ENCODE results near the gene PPTC7. TPM values are rescaled to one million over a fixed set of nuclear protein-coding genes. Genes with fewer than 3 reads are reported as not detected.

Gene PPTC7
- polyA plus RNA-seq, 1 donor from 2014 or later, result 7.2 TPM

GRCh38 chr12:110613771-110614684 lies 30.9 kb upstream of the PPTC7 start, which contains the start of gene TCTN1:
TCTN1 (plus strand) TSS chr12:110614129; CDS start chr12:110614183, 54 bp downstream.
- TF ChIP-seq EZH2 (IDR thresholded peaks at IDR 0.05; ENCODE audit: borderline replicate concordance, insufficient read depth, low read length, poor library complexity, severe bottlenecking), result no peak
- TF ChIP-seq EP300 (conservative IDR thresholded peaks at IDR 0.05; ENCODE audit: poor library complexity, severe bottlenecking), result peak; percentile 64
- TF ChIP-seq, protein P1, sequence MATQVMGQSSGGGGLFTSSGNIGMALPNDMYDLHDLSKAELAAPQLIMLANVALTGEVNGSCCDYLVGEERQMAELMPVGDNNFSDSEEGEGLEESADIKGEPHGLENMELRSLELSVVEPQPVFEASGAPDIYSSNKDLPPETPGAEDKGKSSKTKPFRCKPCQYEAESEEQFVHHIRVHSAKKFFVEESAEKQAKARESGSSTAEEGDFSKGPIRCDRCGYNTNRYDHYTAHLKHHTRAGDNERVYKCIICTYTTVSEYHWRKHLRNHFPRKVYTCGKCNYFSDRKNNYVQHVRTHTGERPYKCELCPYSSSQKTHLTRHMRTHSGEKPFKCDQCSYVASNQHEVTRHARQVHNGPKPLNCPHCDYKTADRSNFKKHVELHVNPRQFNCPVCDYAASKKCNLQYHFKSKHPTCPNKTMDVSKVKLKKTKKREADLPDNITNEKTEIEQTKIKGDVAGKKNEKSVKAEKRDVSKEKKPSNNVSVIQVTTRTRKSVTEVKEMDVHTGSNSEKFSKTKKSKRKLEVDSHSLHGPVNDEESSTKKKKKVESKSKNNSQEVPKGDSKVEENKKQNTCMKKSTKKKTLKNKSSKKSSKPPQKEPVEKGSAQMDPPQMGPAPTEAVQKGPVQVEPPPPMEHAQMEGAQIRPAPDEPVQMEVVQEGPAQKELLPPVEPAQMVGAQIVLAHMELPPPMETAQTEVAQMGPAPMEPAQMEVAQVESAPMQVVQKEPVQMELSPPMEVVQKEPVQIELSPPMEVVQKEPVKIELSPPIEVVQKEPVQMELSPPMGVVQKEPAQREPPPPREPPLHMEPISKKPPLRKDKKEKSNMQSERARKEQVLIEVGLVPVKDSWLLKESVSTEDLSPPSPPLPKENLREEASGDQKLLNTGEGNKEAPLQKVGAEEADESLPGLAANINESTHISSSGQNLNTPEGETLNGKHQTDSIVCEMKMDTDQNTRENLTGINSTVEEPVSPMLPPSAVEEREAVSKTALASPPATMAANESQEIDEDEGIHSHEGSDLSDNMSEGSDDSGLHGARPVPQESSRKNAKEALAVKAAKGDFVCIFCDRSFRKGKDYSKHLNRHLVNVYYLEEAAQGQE (IDR thresholded peaks at IDR 0.05; ENCODE audit: borderline replicate concordance), result peak; percentile 62
- TF ChIP-seq MXI1 (conservative IDR thresholded peaks at IDR 0.05; ENCODE audit: poor library complexity, severe bottlenecking), result peak; percentile 91
- no peak for TF ChIP-seq TAF1 (IDR thresholded peaks at IDR 0.05; ENCODE audit: low read depth)
- peak; percentile 81 for TF ChIP-seq POLR2AphosphoS5 (IDR thresholded peaks at IDR 0.05)
- peak; percentile 59 for TF ChIP-seq SMC3 (conservative IDR thresholded peaks at IDR 0.05; ENCODE audit: poor library complexity)
- TF ChIP-seq RAD21 (conservative IDR thresholded peaks at IDR 0.05), result peak; percentile 48
- TF ChIP-seq, protein P2, sequence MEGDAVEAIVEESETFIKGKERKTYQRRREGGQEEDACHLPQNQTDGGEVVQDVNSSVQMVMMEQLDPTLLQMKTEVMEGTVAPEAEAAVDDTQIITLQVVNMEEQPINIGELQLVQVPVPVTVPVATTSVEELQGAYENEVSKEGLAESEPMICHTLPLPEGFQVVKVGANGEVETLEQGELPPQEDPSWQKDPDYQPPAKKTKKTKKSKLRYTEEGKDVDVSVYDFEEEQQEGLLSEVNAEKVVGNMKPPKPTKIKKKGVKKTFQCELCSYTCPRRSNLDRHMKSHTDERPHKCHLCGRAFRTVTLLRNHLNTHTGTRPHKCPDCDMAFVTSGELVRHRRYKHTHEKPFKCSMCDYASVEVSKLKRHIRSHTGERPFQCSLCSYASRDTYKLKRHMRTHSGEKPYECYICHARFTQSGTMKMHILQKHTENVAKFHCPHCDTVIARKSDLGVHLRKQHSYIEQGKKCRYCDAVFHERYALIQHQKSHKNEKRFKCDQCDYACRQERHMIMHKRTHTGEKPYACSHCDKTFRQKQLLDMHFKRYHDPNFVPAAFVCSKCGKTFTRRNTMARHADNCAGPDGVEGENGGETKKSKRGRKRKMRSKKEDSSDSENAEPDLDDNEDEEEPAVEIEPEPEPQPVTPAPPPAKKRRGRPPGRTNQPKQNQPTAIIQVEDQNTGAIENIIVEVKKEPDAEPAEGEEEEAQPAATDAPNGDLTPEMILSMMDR (IDR thresholded peaks at IDR 0.05; ENCODE audit: poor library complexity, severe bottlenecking), result peak; percentile 49
- H3K27me3 ChIP-seq (ENCODE audit: insufficient read depth, low read depth, low read length), result no peaks in the 10 kb centered on the region
- H3K79me2 ChIP-seq (replicated peaks; ENCODE audit: insufficient read depth, low read length), result peaks cover 7% of the 10 kb centered on the region
- H3F3A ChIP-seq (ENCODE audit: insufficient read depth, low read length, poor library complexity, severe bottlenecking), result no peaks in the 10 kb centered on the region
- H3K4me2 ChIP-seq (ENCODE audit: low read length), result peak within 1 kb of the TSS; percentile 71
- H4K20me1 ChIP-seq (ENCODE audit: insufficient read depth), result no peaks in the 10 kb centered on the region
- no peaks in the 10 kb centered on the region for H3K36me3 ChIP-seq (ENCODE audit: insufficient read depth, low read length)
- peak within 1 kb of the TSS; percentile 78 for H3K27ac ChIP-seq (ENCODE audit: low read length)
- peak within 1 kb of the TSS; percentile 80 for H3K4me3 ChIP-seq (ENCODE audit: low read length)
- no peaks in the 10 kb centered on the region for H3K9me2 ChIP-seq (ENCODE audit: insufficient read depth, low read length)
- H3K9ac ChIP-seq (ENCODE audit: low read length), result peak within 1 kb of the TSS; percentile 76
- H3K9me3 ChIP-seq (ENCODE audit: low read length), result no peaks in the 10 kb centered on the region
- H2AFZ ChIP-seq (ENCODE audit: low read depth, low read length), result peak within 1 kb of the TSS; percentile 96

GRCh38 chr12:110613071-110613770 lies 30.1 kb upstream of the PPTC7 start:
- Histone ChIP-seq H3K9me2 (ENCODE audit: insufficient read depth, low read length) (no peaks in the 10 kb centered on the region), H3K27me3 (ENCODE audit: insufficient read depth, low read depth, low read length) (no peaks in the 10 kb centered on the region), H3K27ac (ENCODE audit: low read length) (peak overlapping the region; percentile 78), H4K20me1 (ENCODE audit: insufficient read depth) (no peaks in the 10 kb centered on the region), H3F3A (ENCODE audit: insufficient read depth, low read length, poor library complexity, severe bottlenecking) (no peaks in the 10 kb centered on the region), H3K36me3 (ENCODE audit: insufficient read depth, low read length) (no peaks in the 10 kb centered on the region), H3K4me3 (ENCODE audit: low read length) (peak overlapping the region; percentile 80), H2AFZ (ENCODE audit: low read depth, low read length) (peak overlapping the region; percentile 96), H3K9me3 (ENCODE audit: low read length) (no peaks in the 10 kb centered on the region), H3K4me2 (ENCODE audit: low read length) (peak overlapping the region; percentile 55), H3K79me2 (replicated peaks; ENCODE audit: insufficient read depth, low read length) (peaks cover 7% of the 10 kb centered on the region), H3K9ac (ENCODE audit: low read length) (peak overlapping the region; percentile 76)
- TF ChIP-seq EP300 (conservative IDR thresholded peaks at IDR 0.05; ENCODE audit: poor library complexity, severe bottlenecking) (no peak), TAF1 (IDR thresholded peaks at IDR 0.05; ENCODE audit: low read depth) (no peak), MXI1 (conservative IDR thresholded peaks at IDR 0.05; ENCODE audit: poor library complexity, severe bottlenecking) (no peak), RAD21 (conservative IDR thresholded peaks at IDR 0.05) (no peak), EZH2 (IDR thresholded peaks at IDR 0.05; ENCODE audit: borderline replicate concordance, insufficient read depth, low read length, poor library complexity, severe bottlenecking) (no peak), SMC3 (conservative IDR thresholded peaks at IDR 0.05; ENCODE audit: poor library complexity) (no peak), POLR2AphosphoS5 (IDR thresholded peaks at IDR 0.05) (no peak)
- TF ChIP-seq, protein P1 (IDR thresholded peaks at IDR 0.05; ENCODE audit: borderline replicate concordance), result no peak
- TF ChIP-seq, protein P2 (IDR thresholded peaks at IDR 0.05; ENCODE audit: poor library complexity, severe bottlenecking), result no peak
